Tibial nerve (tissue), 4 donors: ENCODE results near the gene CENPP. TPM values are rescaled to one million over a fixed set of nuclear protein-coding genes. Genes with fewer than 3 reads are reported as not detected.

Experiments
- DNase-seq, 2 donors: peaks; one replicate each; pipeline ENCODE4 v3.0.0-alpha.2; 2019; ENCODE audit warnings: low spot score in 2 of 2
- H3K27ac ChIP-seq, 4 donors: fragments of 200-600 bp; sonication (generic) in 3 of 4; one replicate each; pipeline ENCODE4 v1.5.1; 2017 to 2019; ENCODE audit warnings: mild to moderate bottlenecking in 1 of 4
- H3K27me3 ChIP-seq, 2 donors: fragments of 200-600 bp; sonication (generic) in 1 of 2; one replicate each; pipeline versions ENCODE4 v1.5.1 to v1.6.0; 2017 to 2019
- H3K36me3 ChIP-seq, 3 donors: fragments of 200-600 bp; sonication (generic); one replicate each; pipeline ENCODE4 v1.5.1; 2018 to 2019
- H3K4me1 ChIP-seq, 4 donors: fragments of 200-600 bp; sonication (generic) in 3 of 4; one replicate each; pipeline ENCODE4 v1.5.1; 2017 to 2019
- H3K4me3 ChIP-seq, 4 donors: fragments of 200-600 bp; sonication (generic) in 3 of 4; one replicate each; pipeline ENCODE4 v1.5.1; 2017 to 2019; ENCODE audit warnings: mild to moderate bottlenecking in 1 of 4, moderate library complexity in 1 of 4
- H3K9me3 ChIP-seq, 4 donors: fragments of 200-600 bp; sonication (generic) in 3 of 4; one replicate each; pipeline ENCODE4 v1.5.1; 2017 to 2019
- EP300 ChIP-seq, 2 donors: sonication (generic); formaldehyde crosslinking; IDR thresholded peaks; one replicate each; pipeline ENCODE4 v1.6.1; 2017; ENCODE audit warnings: antibody characterized with exemption in 2 of 2, mild to moderate bottlenecking in 1 of 2
- POLR2A ChIP-seq, 2 donors: fragments of 450-650 bp; IDR thresholded peaks; one replicate each; pipeline ENCODE4 v1.6.1; 2017; ENCODE audit warnings: antibody characterized with exemption in 2 of 2, mild to moderate bottlenecking in 2 of 2, moderate library complexity in 2 of 2
- WGBS, 2 donors: methylation state at CpG; one replicate each; pipeline ENCODE4 v1.1.5; 2018; 5-methylcytosine and 5-hydroxymethylcytosine counted together
- total RNA-seq, 4 donors: library from RNA; depleted of rRNA; stranded (reverse); fragments of >200 nt; gene quantifications; one replicate each; pipeline ENCODE4 v1.1.0, GENCODE V29; 2016
- TF ChIP-seq, protein P1 (sequence below), 5 experiments: fragments of 200-600 bp in 3 of 5; fragments of 450-650 bp in 2 of 5; sonication (generic) in 3 of 5; IDR thresholded peaks; one replicate each; pipeline ENCODE4 v1.5.1; 2016 to 2019; ENCODE audit warnings: antibody characterized with exemption in 5 of 5, mild to moderate bottlenecking in 3 of 5, moderate library complexity in 2 of 5

CENPP gene
- total RNA-seq, 4 donors from 2014 or later: 5.0 to 17.1 (median 6.9) TPM

DNA sequence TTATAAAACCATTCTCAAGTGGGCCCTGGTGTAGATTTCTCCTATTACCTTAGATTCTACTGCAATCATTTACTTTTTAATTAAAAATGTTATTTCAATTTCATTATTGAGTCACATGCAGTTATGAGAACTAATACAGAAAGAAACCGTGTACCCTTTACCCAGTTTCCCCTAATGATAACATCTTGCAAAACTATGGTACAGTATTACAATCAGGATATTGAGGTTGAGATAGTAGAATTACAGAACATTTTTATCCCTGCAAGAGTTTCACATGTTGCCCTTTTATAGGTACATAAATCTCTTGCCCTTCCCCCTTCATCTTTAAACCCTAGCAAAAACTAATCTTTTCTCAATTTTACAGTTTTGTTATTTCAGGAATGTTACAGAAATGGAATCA, 109.5 kb downstream of the CENPP start:
- Histone ChIP-seq H3K4me1 (peaks cover 0 to 5% (median 2%) of the 10 kb centered on the region in 4 donors), H3K4me3 (no peak overlapping the region), H3K36me3 (peaks cover 0 to 5% (median 0%) of the 10 kb centered on the region in 3 donors), H3K27me3 (no peaks in the 10 kb centered on the region), H3K27ac (no peak overlapping the region), H3K9me3 (no peaks in the 10 kb centered on the region)
- WGBS, 2 donors: 87 to 94% methylated on average over 1 of the region's 1 CpG
- TF ChIP-seq EP300 (IDR thresholded peaks at IDR 0.05) (no peak), POLR2A (IDR thresholded peaks at IDR 0.05) (no peak)
- TF ChIP-seq, protein P1, sequence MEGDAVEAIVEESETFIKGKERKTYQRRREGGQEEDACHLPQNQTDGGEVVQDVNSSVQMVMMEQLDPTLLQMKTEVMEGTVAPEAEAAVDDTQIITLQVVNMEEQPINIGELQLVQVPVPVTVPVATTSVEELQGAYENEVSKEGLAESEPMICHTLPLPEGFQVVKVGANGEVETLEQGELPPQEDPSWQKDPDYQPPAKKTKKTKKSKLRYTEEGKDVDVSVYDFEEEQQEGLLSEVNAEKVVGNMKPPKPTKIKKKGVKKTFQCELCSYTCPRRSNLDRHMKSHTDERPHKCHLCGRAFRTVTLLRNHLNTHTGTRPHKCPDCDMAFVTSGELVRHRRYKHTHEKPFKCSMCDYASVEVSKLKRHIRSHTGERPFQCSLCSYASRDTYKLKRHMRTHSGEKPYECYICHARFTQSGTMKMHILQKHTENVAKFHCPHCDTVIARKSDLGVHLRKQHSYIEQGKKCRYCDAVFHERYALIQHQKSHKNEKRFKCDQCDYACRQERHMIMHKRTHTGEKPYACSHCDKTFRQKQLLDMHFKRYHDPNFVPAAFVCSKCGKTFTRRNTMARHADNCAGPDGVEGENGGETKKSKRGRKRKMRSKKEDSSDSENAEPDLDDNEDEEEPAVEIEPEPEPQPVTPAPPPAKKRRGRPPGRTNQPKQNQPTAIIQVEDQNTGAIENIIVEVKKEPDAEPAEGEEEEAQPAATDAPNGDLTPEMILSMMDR (IDR thresholded peaks at IDR 0.05): no peak
- no peak for DNase-seq

DNA sequence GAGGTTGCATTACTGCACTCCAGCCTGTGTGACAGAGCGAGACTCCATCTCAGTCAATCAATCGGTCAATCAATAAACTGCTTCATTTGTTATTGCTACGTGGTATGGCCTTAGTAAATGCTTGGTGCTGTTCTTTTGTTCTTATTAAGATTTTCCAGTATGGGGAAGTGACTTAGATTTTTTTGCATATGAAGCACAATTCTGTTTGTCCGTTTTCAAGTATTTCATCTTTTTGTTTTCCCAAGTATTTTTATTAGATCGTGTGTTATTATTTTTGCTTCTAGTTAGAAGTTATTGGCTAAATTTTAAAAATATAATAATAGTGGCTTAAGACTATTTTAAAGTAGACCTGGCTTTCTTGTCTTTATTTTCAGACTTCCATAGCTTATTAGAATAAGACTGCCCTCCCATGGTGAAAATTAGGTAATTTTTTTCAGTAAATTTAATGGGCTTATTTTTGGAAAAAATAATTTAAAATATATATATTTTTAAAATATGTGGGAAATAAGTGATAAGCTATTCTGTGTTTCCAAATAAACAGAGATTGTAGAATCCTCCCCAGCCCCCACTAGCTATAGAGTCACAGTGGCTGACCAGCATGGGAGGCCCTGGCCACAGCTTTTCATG, 113.3 kb downstream of the CENPP start:
- TF ChIP-seq, protein P1 (IDR thresholded peaks at IDR 0.05): peak in 4 of 5 experiments; percentile 8 to 43 (median 25)
- TF ChIP-seq EP300 (IDR thresholded peaks at IDR 0.05): no peak
- Histone ChIP-seq H3K4me3 (no peak overlapping the region), H3K9me3 (no peaks in the 10 kb centered on the region), H3K36me3 (no peaks in the 10 kb centered on the region), H3K27me3 (no peaks in the 10 kb centered on the region), H3K27ac (no peak overlapping the region), H3K4me1 (peaks cover 0 to 5% (median 2%) of the 10 kb centered on the region in 4 donors)
- DNase-seq: no peak
- WGBS, 2 donors: 64 to 73% methylated on average over 5 of the region's 5 CpGs

DNA sequence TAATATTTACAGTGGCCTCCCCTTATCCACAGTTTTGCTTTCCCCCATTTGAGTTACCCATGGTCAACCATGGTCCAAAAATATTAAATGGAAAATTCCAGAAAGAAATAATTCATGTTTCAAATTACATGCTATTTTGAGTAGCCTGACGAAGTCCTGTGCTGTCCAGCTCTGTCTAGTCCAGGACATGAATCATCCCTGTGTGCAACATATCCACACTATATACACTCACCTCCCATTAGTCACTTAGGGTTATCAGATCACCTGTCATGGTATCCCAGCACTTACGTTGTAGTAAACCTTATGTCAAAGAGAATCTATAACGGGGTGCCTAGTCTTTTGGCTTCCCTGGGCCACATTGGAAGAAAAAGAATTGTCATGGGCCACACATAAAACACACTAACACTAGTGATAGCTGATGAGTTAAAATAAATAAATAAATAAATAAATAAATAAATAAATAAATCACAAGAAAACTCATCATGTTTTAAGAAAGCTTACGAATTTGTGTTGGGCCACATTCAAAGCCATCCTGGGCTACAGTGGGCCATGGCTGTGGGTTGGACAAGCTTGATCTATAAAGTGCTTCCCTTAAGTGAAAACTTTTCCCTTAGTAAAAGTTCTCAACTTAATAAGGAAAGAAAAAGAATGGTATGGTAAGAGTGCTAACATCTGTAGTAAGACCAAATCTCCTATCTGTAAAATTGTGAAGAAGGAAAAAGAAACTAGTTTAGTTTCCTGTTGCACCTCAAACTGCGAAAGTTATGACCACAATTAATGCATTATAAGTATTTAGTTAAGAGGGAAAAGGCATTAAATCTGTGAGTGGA, 114.4 kb downstream of the CENPP start:
- TF ChIP-seq, protein P1 (IDR thresholded peaks at IDR 0.05): no peak
- no peak for TF ChIP-seq EP300 (IDR thresholded peaks at IDR 0.05)
- no peak for TF ChIP-seq POLR2A (IDR thresholded peaks at IDR 0.05)
- Histone ChIP-seq H3K36me3 (no peaks in the 10 kb centered on the region), H3K4me3 (no peak overlapping the region), H3K27me3 (no peaks in the 10 kb centered on the region), H3K4me1 (peaks cover 0 to 5% (median 2%) of the 10 kb centered on the region in 4 donors), H3K9me3 (no peaks in the 10 kb centered on the region), H3K27ac (no peak overlapping the region)
- 88 to 89% methylated on average over 5 of the region's 5 CpGs for WGBS, 2 donors
- no peak for DNase-seq

DNA sequence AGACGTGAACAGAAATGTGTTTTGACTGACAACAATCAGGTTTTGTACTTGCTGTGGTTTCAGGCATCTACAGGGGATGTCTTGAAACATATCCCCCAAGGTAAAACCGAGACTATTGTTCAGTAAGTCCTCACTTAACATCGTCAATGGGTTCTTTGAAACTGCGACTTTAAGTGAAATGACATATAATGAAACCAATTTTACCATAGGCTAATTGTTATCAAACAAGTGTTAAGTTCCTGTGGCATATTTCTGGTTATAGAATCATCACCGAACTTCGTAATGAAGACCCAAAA, 114.9 kb downstream of the CENPP start:
- H3K4me3 ChIP-seq: no peak overlapping the region
- H3K27ac ChIP-seq: no peak overlapping the region
- no peaks in the 10 kb centered on the region for H3K36me3 ChIP-seq
- DNase-seq: no peak
- WGBS, 2 donors: 67 to 68% methylated on average over 6 of the region's 6 CpGs
- H3K4me1 ChIP-seq: peaks cover 0 to 5% (median 2%) of the 10 kb centered on the region in 4 donors
- no peaks in the 10 kb centered on the region for H3K9me3 ChIP-seq
- TF ChIP-seq POLR2A (IDR thresholded peaks at IDR 0.05) (no peak), EP300 (IDR thresholded peaks at IDR 0.05) (no peak)
- TF ChIP-seq, protein P1 (IDR thresholded peaks at IDR 0.05): no peak
- no peaks in the 10 kb centered on the region for H3K27me3 ChIP-seq

DNA sequence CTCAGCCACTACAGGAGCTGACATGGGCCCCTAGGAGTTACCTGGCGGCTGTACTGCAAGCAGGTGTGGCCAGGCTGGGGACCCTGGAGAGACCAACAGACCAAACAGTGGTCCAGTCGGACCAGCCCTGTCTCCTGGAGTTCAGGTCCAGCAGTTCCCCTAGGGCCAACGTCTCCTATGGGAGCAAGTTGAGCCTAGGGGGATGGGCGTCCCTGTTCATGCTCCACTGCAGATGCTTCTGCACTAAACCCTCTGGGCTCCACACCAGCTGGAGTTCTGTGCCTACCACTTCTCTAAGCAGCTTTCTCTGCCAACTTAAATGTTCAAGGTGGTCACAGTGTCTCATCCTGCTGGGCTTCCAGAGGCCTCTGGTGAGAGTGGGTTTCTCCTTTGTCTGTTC, 119.1 kb downstream of the CENPP start:
- whole genome bisulfite sequencing, 2 donors: 88 to 92% methylated on average over 4 of the region's 4 CpGs
- TF ChIP-seq POLR2A (IDR thresholded peaks at IDR 0.05) (no peak), EP300 (IDR thresholded peaks at IDR 0.05) (no peak)
- TF ChIP-seq, protein P1 (IDR thresholded peaks at IDR 0.05): no peak
- no peaks in the 10 kb centered on the region for H3K9me3 ChIP-seq

More for the DNA sequence above, 119.1 kb downstream of the CENPP start:
- Histone ChIP-seq H3K4me1 (no peaks in the 10 kb centered on the region), H3K27me3 (no peaks in the 10 kb centered on the region), H3K36me3 (no peaks in the 10 kb centered on the region), H3K4me3 (no peak overlapping the region), H3K27ac (no peak overlapping the region)
- DNase-seq: no peak
